ENCODE data around the gene HTR3C.

DNA sequence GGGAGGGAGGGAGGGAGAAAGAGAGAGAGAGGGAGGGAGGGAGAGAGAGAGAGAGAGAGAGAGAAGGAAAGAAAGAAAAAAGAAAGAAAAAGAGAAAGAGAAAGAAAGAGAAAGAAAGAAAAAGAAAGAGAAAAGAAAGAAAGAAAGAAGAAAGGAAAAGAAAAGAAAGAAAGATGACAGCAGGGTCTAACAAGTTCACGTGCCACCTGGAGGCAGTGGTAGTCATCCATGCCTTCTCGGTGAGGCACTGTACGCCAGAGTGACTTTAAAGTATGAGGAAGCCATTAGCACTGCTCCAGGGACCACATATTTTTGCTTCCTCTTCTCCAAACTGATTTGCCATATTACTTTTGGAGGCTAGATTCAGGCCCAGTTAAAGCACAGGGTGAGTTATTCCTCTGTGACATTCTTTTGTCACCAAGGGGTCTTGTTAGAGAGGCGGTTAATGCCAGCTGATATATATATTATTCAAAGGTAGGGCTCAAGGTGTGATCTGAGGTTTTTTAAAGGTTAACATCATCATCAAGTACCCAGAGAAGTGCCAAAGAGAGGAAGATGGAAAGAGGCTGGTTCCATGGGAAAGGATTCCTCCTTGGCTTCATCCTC lies 21.6 kb upstream of the HTR3C start, which contains the start of gene HTR3D:
- TF ChIP-seq CTCF (IDR thresholded peaks at IDR 0.05 in 4 of 5, conservative IDR thresholded peaks at IDR 0.05 in 1 of 5), result no peak
- no peak for TF ChIP-seq POLR2A (IDR thresholded peaks at IDR 0.05)
